Cardiac septum (tissue), 1 donor: Measurements from ENCODE around the gene SMC4. TPM values are rescaled to one million over a fixed set of nuclear protein-coding genes. Genes with fewer than 3 reads are reported as not detected.
A peak's percentile ranks its signal among the peaks of the same experiment; 100 is the strongest.
"Not testable (repeated sequence)": the region's sequence is repeated elsewhere in the genome, so short reads cannot be mapped to it uniquely, and the experiment has no call there.

Experiments
- DNase-seq: peaks from one replicate; pipeline ENCODE4 v3.0.0-alpha.2; 2020; ENCODE audit warnings: low spot score
- intact Hi-C: fragments of 100-400 bp; cut with DNase I; formaldehyde crosslinking; loops from one replicate; pipeline ENCODE4 v1.14.0; 2022
- long read RNA-seq: library from polyadenylated mRNA; unstranded; transcript quantifications from one replicate; pipeline ENCODE4 v2.0.0, GENCODE V29; 2021
- total RNA-seq: library from RNA; stranded (reverse); fragmentation: NEBNext Ultra II Directional; extraction: Animal tissue kit (Norgen Biotek cat#: 25700); gene quantifications from one replicate; pipeline ENCODE4 v1.2.1, GENCODE V29; 2021
- donor health status: DM: no; HTN: no; CAD: no.

The SMC4 gene
- total RNA-seq, result 17.5 TPM
- long read RNA-seq, partial matches to known transcripts, result 12 of 14 reads
- long read RNA-seq, other reads (novel, unspliced or antisense), result 2 of 14 reads

GRCh38 chr3:160399125-160400029 is at the start of gene SMC4, which contains the start of gene IFT80:
Gene SMC4 (plus strand): TSS chr3:160399650. CDS start chr3:160400827, 1,177 bp downstream.
Gene IFT80 (minus strand): TSS chr3:160399225. CDS start chr3:160384600, 14,625 bp downstream.
- DNase-seq, result peak; percentile 99
- intact Hi-C loops, result loop anchor here (10.0 kb wide), 1 partner anchor 565 kb away; the partner anchor contains the start of gene SCHIP1

GRCh38 chr3:160355826-160356225 is 43.6 kb upstream of the SMC4 start:
- intact Hi-C loops, result no loop called here
- DNase-seq, result no peak

GRCh38 chr3:160362896-160363295 is 36.6 kb upstream of the SMC4 start:
- DNase-seq, intact Hi-C loops: not testable (repeated sequence)

- DNase-seq, result no peak
These were observed 33.5 kb upstream of the SMC4 start for GRCh38 chr3:160365869-160366522.

GRCh38 chr3:160368804-160369203 is 30.6 kb upstream of the SMC4 start:
- DNase-seq, result no peak
- intact Hi-C loops, result no loop called here

More at GRCh38 chr3:160365869-160366522, 33.5 kb upstream of the SMC4 start:
- intact Hi-C loops, result no loop called here

GRCh38 chr3:160369784-160370183 is 29.7 kb upstream of the SMC4 start:
- intact Hi-C loops, result no loop called here
- no peak for DNase-seq

- DNase-seq, result no peak
These were observed 28.2 kb upstream of the SMC4 start for GRCh38 chr3:160370987-160371857.

GRCh38 chr3:160372780-160373179 is 26.7 kb upstream of the SMC4 start:
- no peak for DNase-seq
- intact Hi-C loops, result no loop called here

More at GRCh38 chr3:160370987-160371857, 28.2 kb upstream of the SMC4 start:
- intact Hi-C loops, result no loop called here

GRCh38 chr3:160373655-160374054 is 25.8 kb upstream of the SMC4 start:
- no peak for DNase-seq
- intact Hi-C loops, result no loop called here

GRCh38 chr3:160374472-160374871 is 25.0 kb upstream of the SMC4 start:
- no peak for DNase-seq
- intact Hi-C loops, result no loop called here

- no peak for DNase-seq
These were observed 24.5 kb upstream of the SMC4 start for GRCh38 chr3:160374925-160375324.

GRCh38 chr3:160376681-160377080 is 22.8 kb upstream of the SMC4 start:
- no peak for DNase-seq
- intact Hi-C loops, result no loop called here

More at GRCh38 chr3:160374925-160375324, 24.5 kb upstream of the SMC4 start:
- intact Hi-C loops, result no loop called here

GRCh38 chr3:160378331-160379109 is 20.9 kb upstream of the SMC4 start:
- no peak for DNase-seq
- intact Hi-C loops, result no loop called here

GRCh38 chr3:160379628-160380214 is 19.7 kb upstream of the SMC4 start:
- DNase-seq, result no peak
- intact Hi-C loops, result no loop called here

- intact Hi-C loops, result no loop called here
These were observed 18.0 kb upstream of the SMC4 start for GRCh38 chr3:160381470-160381869.

GRCh38 chr3:160384639-160385318 is 14.7 kb upstream of the SMC4 start:
- intact Hi-C loops, result no loop called here
- no peak for DNase-seq

More at GRCh38 chr3:160381470-160381869, 18.0 kb upstream of the SMC4 start:
- no peak for DNase-seq

GRCh38 chr3:160390565-160391138 is 8.8 kb upstream of the SMC4 start:
- intact Hi-C loops, result no loop called here
- no peak for DNase-seq
